CD4-positive, CD25-positive, alpha-beta regulatory T cell (primary cell): ENCODE data around the gene UCHL5. TPM values are rescaled to one million over a fixed set of nuclear protein-coding genes. Genes with fewer than 3 reads are reported as not detected.
"Not testable (repeated sequence)": the region's sequence is repeated elsewhere in the genome, so short reads cannot be mapped to it uniquely, and the experiment has no call there.

Experiments
- ATAC-seq, 2 donors: fragments of 150-1000 bp; cut with Tn5 transposase; one replicate each; pipeline ENCODE4 v1.10.0; 2021; ENCODE audit warnings: low read depth in 2 of 2, moderate number of reproducible peaks in 2 of 2, moderate library complexity in 1 of 2
- DNase-seq, 3 donors: peaks; one replicate each; pipeline versions ENCODE4 v3.0.0 to v3.0.0-alpha.2; 2012 to 2022; ENCODE audit warnings: mixed read lengths in 1 of 3
- H3K27ac ChIP-seq: one replicate; pipeline ENCODE4 v1.7.0; 2013; ENCODE audit warnings: mild to moderate bottlenecking, low read length; ENCODE audit not compliant: insufficient read depth, poor library complexity, severe bottlenecking
- H3K27me3 ChIP-seq: one replicate; pipeline ENCODE4 v1.7.0; 2013; ENCODE audit warnings: low read length; ENCODE audit not compliant: control insufficient read depth, insufficient read depth
- H3K36me3 ChIP-seq: one replicate; pipeline ENCODE4 v1.7.0; 2013; ENCODE audit warnings: mild to moderate bottlenecking, low read length, moderate library complexity; ENCODE audit not compliant: control insufficient read depth, insufficient read depth
- H3K4me1 ChIP-seq: 2 replicates; pipeline ENCODE4 v1.7.0; 2013; ENCODE audit warnings: mild to moderate bottlenecking, low read length; ENCODE audit not compliant: insufficient read depth, control insufficient read depth, poor library complexity, severe bottlenecking
- H3K4me3 ChIP-seq: one replicate; pipeline ENCODE4 v1.7.0; 2013; ENCODE audit warnings: low read depth, mild to moderate bottlenecking, low read length, moderate library complexity
- H3K9me3 ChIP-seq, 2 experiments: 1 replicate in 1 of 2; 2 replicates in 1 of 2; pipeline ENCODE4 v1.7.0; 2013; ENCODE audit warnings: low read length in 2 of 2, mild to moderate bottlenecking in 1 of 2, moderate library complexity in 1 of 2; ENCODE audit not compliant: control insufficient read depth in 2 of 2
- H3K27ac Mint-ChIP-seq, 3 donors: one replicate each; pipeline ENCODE4 v1.8.0; 2020 to 2022; ENCODE audit warnings: mild to moderate bottlenecking in 3 of 3, mixed read lengths in 3 of 3, moderate library complexity in 2 of 3
- H3K27me3 Mint-ChIP-seq: one replicate; pipeline ENCODE4 v1.8.0; 2022; ENCODE audit warnings: mild to moderate bottlenecking, mixed read lengths
- H3K36me3 Mint-ChIP-seq: one replicate; pipeline ENCODE4 v1.8.0; 2020; ENCODE audit warnings: mixed read lengths
- H3K4me1 Mint-ChIP-seq, 4 donors: one replicate each; pipeline ENCODE4 v1.8.0; 2020 to 2022; ENCODE audit warnings: mixed read lengths in 4 of 4, mild to moderate bottlenecking in 1 of 4
- H3K4me3 Mint-ChIP-seq, 4 donors: one replicate each; pipeline ENCODE4 v1.8.0; 2020 to 2022; ENCODE audit warnings: mild to moderate bottlenecking in 4 of 4, mixed read lengths in 4 of 4, moderate library complexity in 3 of 4
- H3K9me3 Mint-ChIP-seq, 7 donors: one replicate each; pipeline ENCODE4 v1.8.0; 2020 to 2022; ENCODE audit warnings: mixed read lengths in 7 of 7, mild to moderate bottlenecking in 3 of 7, moderate library complexity in 2 of 7
- polyA plus RNA-seq, 4 donors: library from polyadenylated mRNA; unstranded; fragments of 300-500 nt; fragmentation: Illumina TruSeq; gene quantifications; one replicate each; pipeline ENCODE4 v1.2.3, GENCODE V29; 2021
- total RNA-seq: library from RNA; stranded (reverse); gene quantifications from one replicate; pipeline ENCODE4 v1.2.3, GENCODE V29; 2022

Gene UCHL5
- total and polyA plus RNA-seq, 5 donors from 2014 or later = 20.5 to 55.5 (median 53.3) TPM

DNA sequence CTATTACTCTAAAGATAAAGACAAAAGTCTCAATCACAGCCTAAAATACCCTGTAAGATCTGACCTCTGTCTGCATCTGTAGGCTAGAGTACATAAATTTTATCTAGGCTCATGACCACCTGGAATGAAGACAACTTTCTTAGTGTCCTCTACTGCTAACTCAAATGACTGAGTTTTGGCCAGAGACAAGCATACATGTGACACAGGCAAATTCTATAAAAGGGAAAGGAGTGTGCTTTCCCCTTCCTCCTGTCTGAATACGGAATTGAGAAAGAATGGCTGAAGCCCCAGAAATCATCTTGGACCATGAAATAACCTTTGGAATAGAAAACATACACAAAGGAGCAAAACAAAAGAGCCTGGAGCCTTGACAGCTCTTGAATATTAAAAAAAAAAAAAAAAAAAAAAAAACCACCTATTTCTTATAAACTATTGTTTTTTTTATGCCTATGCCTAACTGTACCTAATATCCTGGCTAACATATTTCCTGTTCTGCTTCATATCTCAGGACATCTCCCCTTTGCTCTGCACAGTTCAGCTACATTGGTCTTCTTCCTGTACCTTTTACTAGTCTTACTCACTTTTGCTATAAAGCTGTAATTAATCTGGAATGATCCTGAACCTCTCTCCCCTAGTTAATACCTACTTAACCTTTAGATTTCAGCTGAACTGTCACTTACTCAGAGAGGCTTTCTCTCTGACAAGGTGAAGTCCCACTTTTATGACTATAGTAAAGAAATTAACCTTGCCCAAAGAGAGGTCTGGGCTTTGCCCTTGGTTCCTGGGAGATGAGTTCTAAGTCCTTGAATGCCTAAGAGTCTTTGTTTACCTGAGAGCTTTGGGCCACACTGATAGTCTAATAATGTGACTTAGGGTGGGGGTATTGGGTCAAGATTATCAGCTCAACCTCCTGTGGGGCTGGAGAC is 16.1 kb downstream of the UCHL5 start:
- H3K4me3 ChIP-seq = no peak overlapping the region
- no peaks in the 10 kb centered on the region for H3K27me3 ChIP-seq
- no peak for DNase-seq
- H3K36me3 ChIP-seq = peaks cover 19% of the 10 kb centered on the region
- Mint-ChIP-seq H3K4me3 (no peak overlapping the region), H3K27ac (peak overlapping the region; percentile 3 to 75 (median 5)), H3K27me3 (no peaks in the 10 kb centered on the region), H3K4me1 (peaks cover 14 to 34% (median 24%) of the 10 kb centered on the region in 4 donors), H3K9me3 (no peaks in the 10 kb centered on the region), H3K36me3 (peaks cover 16% of the 10 kb centered on the region)
- no peaks in the 10 kb centered on the region for H3K9me3 ChIP-seq
- no peaks in the 10 kb centered on the region for H3K4me1 ChIP-seq
- no peak overlapping the region for H3K27ac ChIP-seq
- ATAC-seq = no peak

DNA sequence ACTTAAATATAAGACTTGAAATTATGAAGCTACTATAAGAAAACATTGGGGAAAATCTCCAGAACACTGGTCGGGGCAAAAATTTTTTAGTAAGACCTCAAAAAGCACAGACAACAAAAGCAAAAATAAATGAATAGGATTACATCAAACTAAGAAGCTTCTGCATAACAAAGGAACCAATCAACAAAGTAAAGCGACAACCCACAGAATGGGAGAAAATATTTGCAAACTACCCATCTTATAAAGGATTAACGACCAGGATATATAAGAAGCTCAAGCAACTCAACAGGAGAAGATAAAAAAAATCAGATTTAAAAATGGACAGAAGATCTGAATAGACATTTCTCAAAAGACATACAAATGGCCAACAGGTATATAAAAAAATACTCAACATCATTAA is 19.1 kb downstream of the UCHL5 start:
- no peaks in the 10 kb centered on the region for H3K27me3 Mint-ChIP-seq
- Histone ChIP-seq H3K4me1 (no peaks in the 10 kb centered on the region), H3K27ac (no peak overlapping the region), H3K36me3 (peaks cover 7% of the 10 kb centered on the region), H3K9me3 (no peaks in the 10 kb centered on the region), H3K27me3 (no peaks in the 10 kb centered on the region), H3K4me3 (no peak overlapping the region)
- ATAC-seq (no peak), DNase-seq (no peak)
- no peak overlapping the region for H3K4me3 Mint-ChIP-seq
- H3K27ac Mint-ChIP-seq = peak overlapping the region in 1 of 3 donors; percentile 6
- H3K36me3 Mint-ChIP-seq = peaks cover 13% of the 10 kb centered on the region
- H3K4me1 Mint-ChIP-seq = peaks cover 38 to 45% (median 42%) of the 10 kb centered on the region in 4 donors
- H3K9me3 Mint-ChIP-seq = no peaks in the 10 kb centered on the region

DNA sequence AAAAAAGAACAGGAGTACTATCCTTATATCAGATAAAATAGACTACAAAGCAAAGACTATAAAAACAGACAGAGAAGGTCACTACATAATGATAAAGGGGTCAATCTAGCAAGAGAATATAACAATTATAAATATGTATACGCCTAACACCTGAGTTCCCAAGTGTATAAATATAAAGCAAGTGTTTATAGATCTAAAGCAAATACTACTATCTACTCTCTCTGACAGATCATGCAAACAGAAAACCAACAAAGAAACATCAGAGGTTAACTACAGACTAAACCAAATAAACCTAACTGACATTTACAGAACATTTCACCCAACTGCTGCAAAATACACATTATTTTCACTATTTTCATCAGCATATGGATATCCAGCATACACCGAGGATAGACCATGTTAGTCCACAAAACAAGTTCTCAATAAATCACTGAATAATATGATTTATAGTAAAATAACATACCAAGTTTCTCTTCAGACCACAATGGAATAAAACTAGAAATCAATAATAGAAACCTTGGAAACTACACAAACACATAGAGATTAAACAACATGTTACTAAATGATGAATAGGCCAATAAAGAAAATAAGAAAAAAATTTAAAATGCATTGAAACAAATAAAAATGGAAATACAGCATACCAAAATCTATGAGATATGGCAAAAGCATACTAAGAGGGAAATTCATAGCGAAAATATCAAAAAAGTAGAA is 22.7 kb downstream of the UCHL5 start:
- Histone ChIP-seq H3K9me3 (no peaks in the 10 kb centered on the region), H3K4me1 (no peaks in the 10 kb centered on the region), H3K27ac (no peak overlapping the region), H3K27me3 (no peaks in the 10 kb centered on the region), H3K36me3 (peaks cover 2% of the 10 kb centered on the region), H3K4me3 (no peak overlapping the region)
- DNase-seq (no peak), ATAC-seq (no peak)
- peaks cover 33 to 54% (median 43%) of the 10 kb centered on the region in 4 donors for H3K4me1 Mint-ChIP-seq
- H3K27ac Mint-ChIP-seq = peak overlapping the region in 1 of 3 donors; percentile 15
- no peaks in the 10 kb centered on the region for H3K27me3 Mint-ChIP-seq
- H3K9me3 Mint-ChIP-seq = peaks cover 0 to 2% (median 0%) of the 10 kb centered on the region in 7 donors
- H3K36me3 Mint-ChIP-seq = peaks cover 13% of the 10 kb centered on the region
- no peak overlapping the region for H3K4me3 Mint-ChIP-seq

DNA sequence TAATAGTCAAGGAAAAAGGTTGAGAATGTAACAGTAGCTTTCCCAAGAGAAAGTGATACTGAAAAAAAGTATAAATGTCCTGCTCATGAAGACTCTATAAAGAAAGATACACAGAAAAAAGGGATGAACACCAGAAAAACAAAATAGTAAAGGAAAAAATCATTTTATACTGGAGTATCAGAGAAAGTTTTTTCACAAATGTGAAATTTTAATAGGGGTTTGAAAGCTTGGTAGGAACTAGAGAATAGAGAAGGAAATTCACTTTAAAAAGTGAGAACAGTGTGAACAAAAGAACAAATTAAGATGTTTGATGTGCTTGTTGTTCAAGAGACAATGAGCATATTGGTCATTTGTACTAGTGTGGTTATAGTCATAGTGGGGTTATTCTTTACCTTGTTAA is 25.6 kb downstream of the UCHL5 start:
- peaks cover 3% of the 10 kb centered on the region for H3K36me3 ChIP-seq
- no peaks in the 10 kb centered on the region for H3K9me3 ChIP-seq
- H3K27me3 Mint-ChIP-seq = no peaks in the 10 kb centered on the region
- ATAC-seq (no peak), DNase-seq (no peak)
- no peaks in the 10 kb centered on the region for H3K4me1 ChIP-seq
- H3K9me3 Mint-ChIP-seq = peaks cover 0 to 2% (median 0%) of the 10 kb centered on the region in 7 donors
- H3K4me1 Mint-ChIP-seq = peaks cover 22 to 41% (median 39%) of the 10 kb centered on the region in 4 donors
- H3K27ac ChIP-seq = no peak overlapping the region
- no peak overlapping the region for H3K4me3 ChIP-seq
- no peak overlapping the region for H3K4me3 Mint-ChIP-seq
- peak overlapping the region in 1 of 3 donors; percentile 37 for H3K27ac Mint-ChIP-seq
- H3K36me3 Mint-ChIP-seq = peaks cover 13% of the 10 kb centered on the region
- no peaks in the 10 kb centered on the region for H3K27me3 ChIP-seq

DNA sequence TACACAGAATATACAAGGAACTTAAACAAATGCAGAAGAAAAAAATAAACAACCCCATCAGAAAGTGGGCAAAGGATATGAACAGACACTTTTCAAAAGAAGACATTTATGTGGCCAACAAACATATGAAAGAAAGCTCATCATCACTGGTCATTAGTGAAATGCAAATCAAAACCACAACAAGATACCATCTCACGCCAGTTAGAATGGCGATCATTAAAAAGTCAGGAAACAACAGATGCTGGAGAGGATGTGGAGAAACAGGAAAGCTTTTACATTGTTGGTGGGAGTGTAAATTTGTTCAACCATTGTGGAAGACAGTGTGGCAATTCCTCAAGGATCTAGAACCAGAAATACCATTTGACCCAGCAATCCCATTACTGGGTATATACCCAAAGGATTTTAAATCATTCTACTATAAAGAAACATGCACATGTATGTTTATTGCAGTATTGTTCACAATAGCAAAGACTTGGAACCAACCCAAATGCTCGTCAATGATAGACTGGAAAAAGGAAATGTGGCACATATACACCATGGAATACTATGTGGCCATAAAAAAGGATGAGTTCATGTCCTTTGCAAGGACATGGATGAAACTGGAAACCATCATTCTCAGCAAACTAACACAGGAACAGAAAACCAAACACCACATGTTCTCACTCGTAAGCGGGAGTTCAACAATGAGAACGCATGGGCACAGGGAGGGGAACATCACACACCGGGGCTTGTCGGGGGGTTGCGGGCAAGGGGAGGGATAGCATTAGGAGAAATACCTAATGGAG is 26.3 kb downstream of the UCHL5 start:
- not testable (repeated sequence) for H3K9me3 Mint-ChIP-seq, H3K27ac ChIP-seq, H3K4me1 ChIP-seq, H3K9me3 ChIP-seq, DNase-seq, H3K4me3 ChIP-seq, ATAC-seq, H3K4me3 Mint-ChIP-seq, H3K27me3 ChIP-seq, H3K27me3 Mint-ChIP-seq
- Mint-ChIP-seq H3K36me3 (peaks cover 11% of the 10 kb centered on the region), H3K4me1 (peaks cover 22 to 41% (median 38%) of the 10 kb centered on the region in 4 donors), H3K27ac (peak overlapping the region in 1 of 3 donors; percentile 45)
- H3K36me3 ChIP-seq = peaks cover 10% of the 10 kb centered on the region

DNA sequence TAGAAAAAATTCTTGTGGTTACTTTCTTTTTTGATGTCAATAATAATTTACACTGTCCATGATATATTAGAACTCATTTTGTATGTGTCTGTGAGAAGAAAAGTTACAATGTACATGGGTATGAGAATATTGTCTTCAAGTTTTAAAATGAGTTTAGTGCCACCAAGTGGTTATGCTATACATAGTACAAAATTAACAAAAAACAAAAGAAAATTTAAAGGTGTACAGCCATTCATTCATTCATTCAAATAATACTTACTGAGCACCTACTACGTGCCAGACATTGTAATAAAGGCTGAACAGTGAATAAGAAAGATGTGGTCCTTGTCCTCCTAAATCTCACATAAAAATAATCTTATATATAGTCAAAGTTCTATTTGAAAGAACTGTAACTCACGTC is 27.7 kb downstream of the UCHL5 start:
- no peaks in the 10 kb centered on the region for H3K27me3 ChIP-seq
- H3K27ac ChIP-seq = no peak overlapping the region
- H3K9me3 ChIP-seq = no peaks in the 10 kb centered on the region
- H3K4me1 ChIP-seq = no peaks in the 10 kb centered on the region
- Mint-ChIP-seq H3K4me1 (peaks cover 13 to 30% (median 25%) of the 10 kb centered on the region in 4 donors), H3K4me3 (no peak overlapping the region), H3K27ac (no peak overlapping the region), H3K36me3 (peaks cover 10% of the 10 kb centered on the region), H3K27me3 (no peaks in the 10 kb centered on the region), H3K9me3 (peaks cover 0 to 2% (median 0%) of the 10 kb centered on the region in 7 donors)
- peaks cover 24% of the 10 kb centered on the region for H3K36me3 ChIP-seq
- peak in 1 of 3 donors; percentile 23 for DNase-seq
- ATAC-seq = no peak
- H3K4me3 ChIP-seq = no peak overlapping the region

DNA sequence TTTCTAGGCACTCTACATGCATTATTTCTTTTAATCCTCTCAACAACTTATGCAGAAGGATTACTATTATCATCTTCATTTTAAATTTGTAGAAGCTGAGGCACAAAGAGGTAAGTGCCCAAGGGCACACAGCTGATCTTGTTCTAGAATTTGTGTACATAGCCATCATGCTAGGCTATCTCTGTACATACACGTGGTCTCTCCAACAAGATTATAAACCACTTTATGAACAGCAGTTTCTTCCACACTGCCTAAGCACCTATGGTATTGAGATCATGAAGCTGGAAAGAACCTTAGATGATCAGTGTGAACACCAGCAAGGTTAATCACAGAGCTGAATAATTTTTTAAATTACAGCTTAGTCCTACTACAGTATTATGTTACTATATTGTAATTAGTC is 28.9 kb downstream of the UCHL5 start:
- Histone ChIP-seq H3K4me1 (no peaks in the 10 kb centered on the region), H3K36me3 (peaks cover 32% of the 10 kb centered on the region), H3K27ac (no peak overlapping the region), H3K27me3 (no peaks in the 10 kb centered on the region), H3K4me3 (no peak overlapping the region), H3K9me3 (no peaks in the 10 kb centered on the region)
- H3K36me3 Mint-ChIP-seq = peaks cover 18% of the 10 kb centered on the region
- no peak for DNase-seq
- no peaks in the 10 kb centered on the region for H3K27me3 Mint-ChIP-seq
- H3K27ac Mint-ChIP-seq = peak overlapping the region in 1 of 3 donors; percentile 25
- H3K4me1 Mint-ChIP-seq = peaks cover 4 to 28% (median 14%) of the 10 kb centered on the region in 4 donors
- H3K9me3 Mint-ChIP-seq = peaks cover 0 to 2% (median 0%) of the 10 kb centered on the region in 7 donors
- no peak overlapping the region for H3K4me3 Mint-ChIP-seq
- ATAC-seq = no peak
